SU-DHL-6 (cell line): ENCODE measurements around the gene CDYL2.

Experiments used
- EZH2phosphoT487 ChIP-seq: fragments of 200-600 bp; sonication (generic), shearing (Covaris generic); conservative IDR thresholded peaks from 2 replicates; pipeline ENCODE4 v1.6.1; 2018; ENCODE audit warnings: mild to moderate bottlenecking, antibody characterized with exemption, low read length, moderate library complexity, mixed read lengths
- TF ChIP-seq, protein P1 (sequence below): fragments of 200-600 bp; sonication (generic); IDR thresholded peaks from one replicate; pipeline ENCODE4 v1.5.1; 2017; ENCODE audit warnings: antibody characterized with exemption, mild to moderate bottlenecking, low read length, moderate library complexity; ENCODE audit not compliant: insufficient read depth, poor library complexity, severe bottlenecking

GRCh38 chr16:80717611-80718010 lies 86.8 kb downstream of the CDYL2 start:
- TF ChIP-seq, protein P1, sequence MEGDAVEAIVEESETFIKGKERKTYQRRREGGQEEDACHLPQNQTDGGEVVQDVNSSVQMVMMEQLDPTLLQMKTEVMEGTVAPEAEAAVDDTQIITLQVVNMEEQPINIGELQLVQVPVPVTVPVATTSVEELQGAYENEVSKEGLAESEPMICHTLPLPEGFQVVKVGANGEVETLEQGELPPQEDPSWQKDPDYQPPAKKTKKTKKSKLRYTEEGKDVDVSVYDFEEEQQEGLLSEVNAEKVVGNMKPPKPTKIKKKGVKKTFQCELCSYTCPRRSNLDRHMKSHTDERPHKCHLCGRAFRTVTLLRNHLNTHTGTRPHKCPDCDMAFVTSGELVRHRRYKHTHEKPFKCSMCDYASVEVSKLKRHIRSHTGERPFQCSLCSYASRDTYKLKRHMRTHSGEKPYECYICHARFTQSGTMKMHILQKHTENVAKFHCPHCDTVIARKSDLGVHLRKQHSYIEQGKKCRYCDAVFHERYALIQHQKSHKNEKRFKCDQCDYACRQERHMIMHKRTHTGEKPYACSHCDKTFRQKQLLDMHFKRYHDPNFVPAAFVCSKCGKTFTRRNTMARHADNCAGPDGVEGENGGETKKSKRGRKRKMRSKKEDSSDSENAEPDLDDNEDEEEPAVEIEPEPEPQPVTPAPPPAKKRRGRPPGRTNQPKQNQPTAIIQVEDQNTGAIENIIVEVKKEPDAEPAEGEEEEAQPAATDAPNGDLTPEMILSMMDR, result no peak
- TF ChIP-seq EZH2phosphoT487, result no peak
